ENCODE data around the gene FAM9C. TPM values are rescaled to one million over a fixed set of nuclear protein-coding genes. Genes with fewer than 3 reads are reported as not detected.
A peak's percentile ranks its signal among the peaks of the same experiment; 100 is the strongest.
"Not testable (repeated sequence)": the region's sequence is repeated elsewhere in the genome, so short reads cannot be mapped to it uniquely, and the experiment has no call there.

FAM9C gene
- total RNA-seq, 1 experiment from 2014 or later = under 0.01 TPM

DNA sequence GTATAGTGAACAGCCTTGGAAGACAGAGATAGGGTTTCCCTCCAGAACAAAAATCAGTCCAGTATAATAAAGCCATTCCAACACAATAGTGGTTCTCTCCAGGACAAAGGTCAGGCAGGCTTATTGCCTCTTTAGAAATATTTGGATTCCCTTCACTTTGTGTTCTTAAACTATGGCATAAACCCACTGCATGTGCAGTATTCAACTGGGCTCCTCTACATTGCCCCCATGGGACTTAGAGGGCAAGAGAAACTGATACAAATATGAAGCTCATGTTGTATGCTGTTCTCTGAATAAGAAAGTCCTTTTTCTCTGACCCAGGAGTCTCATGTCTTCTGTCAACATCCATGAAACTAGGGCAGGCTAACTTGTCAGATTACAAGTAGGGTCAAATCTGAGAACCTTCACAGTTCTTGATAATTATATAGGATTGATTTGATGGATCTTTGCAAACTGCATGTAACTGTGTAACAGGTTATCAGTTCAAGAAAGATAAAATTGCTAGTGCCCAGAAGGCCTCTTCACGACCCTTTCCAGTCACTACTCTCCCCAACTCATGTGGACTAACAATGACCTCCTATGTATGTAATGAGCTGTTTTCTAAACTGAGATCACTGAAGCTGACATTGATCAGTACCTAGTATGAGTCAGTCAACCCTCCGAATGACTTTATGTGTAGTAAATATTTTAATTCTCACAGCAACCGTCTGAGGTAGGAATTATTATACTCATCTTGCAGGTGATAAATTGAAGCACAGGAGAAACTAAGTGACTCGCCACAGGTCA, 31.9 kb upstream of the FAM9C start:
- no peak for DNase-seq (ENCODE audit: low read depth)

DNA sequence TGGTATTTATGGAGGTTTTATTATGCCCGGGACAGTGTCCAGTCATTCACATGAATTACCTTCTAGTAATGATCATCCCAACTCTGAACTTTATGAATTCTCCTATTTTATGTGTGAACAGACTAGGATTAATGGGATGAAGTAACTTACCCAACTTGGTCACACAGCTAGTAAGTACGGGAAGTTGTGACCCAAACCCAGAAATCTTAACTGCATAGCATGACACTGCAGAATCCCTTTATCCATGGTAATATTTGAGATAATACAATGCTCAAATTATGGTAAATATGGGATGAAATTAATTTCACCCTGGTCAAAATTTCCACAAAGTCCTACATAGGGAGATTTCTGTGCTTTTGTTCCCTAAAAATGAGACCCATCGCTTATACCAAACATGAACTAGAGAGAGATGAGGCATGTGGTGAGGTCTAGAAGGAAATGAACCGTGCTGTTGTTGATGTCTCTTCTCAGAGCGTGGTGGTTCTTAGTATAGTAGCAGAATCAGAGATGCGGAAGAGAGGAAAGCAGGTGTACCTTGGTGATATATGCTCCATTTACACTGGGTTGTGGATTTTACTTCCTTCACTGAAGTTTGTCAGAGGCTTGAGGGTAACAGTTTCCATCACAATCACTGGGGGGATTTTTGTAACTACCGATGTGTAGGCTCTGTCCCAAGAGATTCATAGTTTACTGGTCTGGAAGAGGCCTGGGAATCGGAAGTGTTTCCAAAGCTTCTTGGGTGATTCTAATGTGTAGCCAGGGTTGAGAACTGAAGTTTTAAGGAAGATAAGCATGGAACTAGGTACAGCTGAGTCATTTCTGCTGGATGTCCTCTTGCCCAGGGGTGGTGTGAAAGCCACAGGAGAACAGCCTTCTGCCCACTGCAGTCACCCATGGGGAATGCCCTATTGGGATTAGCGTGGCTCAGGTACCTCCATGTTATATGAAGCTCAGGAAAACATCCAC, 30.2 kb upstream of the FAM9C start:
- no peak for DNase-seq (ENCODE audit: low read depth)

DNA sequence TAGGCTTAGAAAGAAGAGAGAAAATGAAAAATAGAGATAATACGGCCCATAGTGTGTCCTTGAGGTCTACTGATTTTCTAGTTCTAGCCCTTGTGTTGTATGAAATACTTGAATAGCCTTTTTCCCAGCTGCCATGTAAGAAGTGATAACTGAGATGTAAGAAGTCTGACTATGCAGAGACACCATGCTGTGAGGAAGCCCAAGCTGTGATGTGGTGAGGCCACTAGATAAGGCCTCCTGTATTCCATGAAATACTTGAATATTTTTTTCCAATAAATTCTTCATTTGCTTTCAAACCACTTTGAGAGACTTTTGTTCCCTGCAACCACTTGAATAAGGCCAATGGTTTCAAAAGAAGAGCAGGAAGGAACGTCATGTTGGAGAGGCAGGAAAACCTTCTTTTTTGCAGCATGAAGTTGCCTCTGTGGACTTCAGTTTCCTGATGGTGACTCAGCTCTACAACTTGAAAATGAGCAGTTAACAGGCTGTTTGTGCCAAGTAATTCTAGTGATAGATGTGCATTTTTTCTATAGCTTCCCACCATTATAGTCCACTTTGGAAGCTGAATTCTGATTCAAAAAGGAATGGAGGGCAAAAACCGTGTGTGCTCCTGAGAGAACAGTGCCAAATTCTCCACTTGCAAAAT, 25.5 kb upstream of the FAM9C start:
- peak; percentile 44 for DNase-seq (ENCODE audit: low read depth)

DNA sequence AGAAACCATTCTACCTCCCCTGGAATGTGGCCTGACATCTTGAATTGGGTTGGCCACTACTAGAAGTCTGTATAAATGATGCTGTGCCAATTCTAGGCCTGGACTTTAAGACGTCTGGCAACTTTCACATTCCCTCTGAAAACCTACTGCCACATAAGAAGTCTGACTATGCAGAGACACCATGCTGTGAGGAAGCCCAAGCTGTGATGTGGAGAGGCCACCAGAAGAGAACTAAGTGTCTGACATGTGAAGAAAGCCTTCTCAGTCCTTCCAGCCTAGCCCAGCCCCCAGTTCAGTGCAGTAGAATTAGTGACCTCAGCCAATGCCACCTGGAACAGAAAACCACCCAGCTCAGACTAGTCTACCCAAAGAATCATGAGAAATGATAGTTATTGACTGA, 24.2 kb upstream of the FAM9C start:
- DNase-seq (ENCODE audit: low read depth) = no peak

DNA sequence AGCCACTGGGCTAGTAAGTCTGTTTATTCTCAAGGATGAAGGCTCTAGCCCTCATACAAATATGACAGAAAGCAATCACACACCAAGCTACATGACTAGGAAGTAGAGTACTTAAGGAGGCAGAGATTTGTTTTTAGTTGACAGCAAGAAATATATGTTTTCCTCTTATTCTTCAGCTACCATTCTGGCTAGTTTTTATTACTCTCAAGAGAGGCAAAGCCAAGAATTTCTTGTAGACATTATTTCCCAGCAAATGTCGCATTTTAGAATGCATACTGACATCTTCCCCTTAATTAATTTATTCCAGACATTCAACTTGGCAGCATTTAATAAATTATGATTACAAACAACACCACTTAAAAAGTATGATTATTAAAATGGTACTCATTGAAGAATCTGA, 23.4 kb upstream of the FAM9C start:
- no peak for DNase-seq (ENCODE audit: low read depth)

DNA sequence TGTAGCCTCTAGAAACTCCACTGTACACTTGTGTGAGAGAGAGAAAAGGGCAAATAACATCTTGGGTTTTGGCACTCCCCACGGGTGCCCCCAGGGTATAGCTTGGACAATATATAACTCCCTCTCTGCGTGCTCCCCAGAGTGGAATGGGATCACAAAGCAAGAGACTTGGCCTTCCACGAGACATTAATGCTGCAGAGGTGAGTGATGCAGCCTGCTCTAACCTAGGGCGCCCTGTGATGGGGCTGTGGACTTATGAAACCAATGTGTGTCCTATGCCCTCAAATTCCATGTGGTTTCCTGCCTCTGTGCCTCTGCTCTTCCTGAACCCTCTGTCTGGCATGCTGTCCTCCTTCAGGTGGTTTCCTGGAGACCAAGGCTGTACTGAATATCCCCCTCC, 22.0 kb upstream of the FAM9C start:
- peak; percentile 45 for DNase-seq (ENCODE audit: low read depth)

DNA sequence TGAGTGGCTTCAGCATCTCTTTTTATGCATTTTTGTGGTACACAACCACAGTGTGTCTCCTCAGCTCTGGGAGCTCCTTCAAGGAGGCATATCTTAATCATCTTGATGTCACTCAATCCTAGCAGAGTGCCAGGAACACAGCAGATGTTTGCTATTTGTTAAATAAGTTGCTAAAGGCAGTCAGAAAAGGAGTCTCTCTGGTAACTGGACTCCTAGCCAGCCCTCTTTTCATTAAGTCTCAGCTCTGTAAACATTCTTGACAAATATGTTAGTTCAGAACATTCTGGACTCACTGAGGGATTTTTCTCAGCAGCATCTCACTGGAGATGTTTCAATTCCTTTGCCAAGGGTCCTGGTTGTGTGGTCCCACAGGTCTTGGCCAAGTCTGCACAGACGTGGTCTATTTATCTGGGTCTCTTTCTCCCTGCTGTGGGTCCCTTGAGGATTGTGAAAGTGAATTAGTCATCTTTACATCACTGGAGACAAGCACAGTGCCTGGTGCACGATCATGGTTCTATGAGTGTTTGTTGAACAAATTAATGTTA, 20.3 kb upstream of the FAM9C start:
- DNase-seq (ENCODE audit: low read depth) = peak; percentile 81

DNA sequence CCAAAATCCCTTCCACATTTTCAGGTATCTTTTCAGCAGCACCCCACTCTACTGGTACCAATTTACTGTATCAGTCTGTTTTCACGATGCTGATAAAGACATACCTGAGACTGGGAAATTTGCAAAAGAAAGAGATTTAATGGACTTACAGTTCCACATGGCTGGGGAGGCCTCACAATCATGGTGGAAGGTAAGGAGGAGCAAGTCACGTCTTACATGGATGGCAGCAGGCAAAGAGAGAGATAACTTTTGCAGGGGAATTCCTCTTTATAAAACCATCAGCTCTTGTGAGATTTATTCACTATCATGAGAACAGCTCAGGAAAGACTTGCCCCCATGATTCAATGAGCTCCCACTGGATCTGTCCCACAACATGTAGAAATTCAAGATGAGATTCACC, 18.7 kb upstream of the FAM9C start:
- DNase-seq (ENCODE audit: low read depth) = not testable (repeated sequence)

DNA sequence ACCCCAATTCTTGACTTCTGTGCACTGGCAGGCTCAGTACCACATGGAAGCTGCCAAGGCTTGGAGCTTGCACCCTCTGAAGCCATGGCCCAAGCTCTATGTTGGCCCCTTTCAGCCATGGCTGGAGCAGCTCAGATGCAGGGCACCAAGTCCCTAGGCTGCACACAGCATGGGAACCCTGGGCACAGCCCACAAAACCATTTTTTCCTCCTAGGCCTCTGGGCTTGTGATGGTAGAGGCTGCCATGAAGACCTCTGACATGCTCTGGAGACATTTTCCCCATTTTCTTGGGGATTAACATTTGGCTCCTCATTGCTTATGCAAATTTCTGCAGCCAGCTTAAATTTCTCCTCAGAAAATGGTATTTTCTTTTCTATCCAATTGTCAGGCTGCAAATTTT, 17.9 kb upstream of the FAM9C start:
- DNase-seq (ENCODE audit: low read depth) = not testable (repeated sequence)

DNA sequence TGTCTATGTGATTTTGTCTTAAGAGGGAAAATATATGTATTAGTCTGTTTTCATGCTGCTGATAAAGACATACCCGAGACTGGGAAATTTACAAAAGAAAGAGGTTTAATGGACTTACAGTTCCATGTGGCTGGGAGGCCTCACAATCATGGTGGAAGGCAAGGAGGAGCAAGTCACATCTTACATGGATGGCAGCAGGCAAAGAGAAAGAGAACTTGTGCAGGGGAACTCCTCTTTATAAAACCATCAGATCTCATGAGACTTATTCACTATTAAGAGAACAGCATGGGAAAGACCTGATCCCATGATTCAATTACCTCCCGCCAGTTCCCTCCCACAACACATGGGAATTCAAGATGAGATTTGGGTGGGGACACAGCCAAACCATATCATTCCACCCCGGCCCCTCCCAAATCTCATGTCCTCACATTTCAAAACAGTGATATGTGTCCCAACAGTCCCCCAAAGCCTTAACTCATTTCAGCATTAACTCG, 16.8 kb upstream of the FAM9C start:
- not testable (repeated sequence) for DNase-seq (ENCODE audit: low read depth)

DNA sequence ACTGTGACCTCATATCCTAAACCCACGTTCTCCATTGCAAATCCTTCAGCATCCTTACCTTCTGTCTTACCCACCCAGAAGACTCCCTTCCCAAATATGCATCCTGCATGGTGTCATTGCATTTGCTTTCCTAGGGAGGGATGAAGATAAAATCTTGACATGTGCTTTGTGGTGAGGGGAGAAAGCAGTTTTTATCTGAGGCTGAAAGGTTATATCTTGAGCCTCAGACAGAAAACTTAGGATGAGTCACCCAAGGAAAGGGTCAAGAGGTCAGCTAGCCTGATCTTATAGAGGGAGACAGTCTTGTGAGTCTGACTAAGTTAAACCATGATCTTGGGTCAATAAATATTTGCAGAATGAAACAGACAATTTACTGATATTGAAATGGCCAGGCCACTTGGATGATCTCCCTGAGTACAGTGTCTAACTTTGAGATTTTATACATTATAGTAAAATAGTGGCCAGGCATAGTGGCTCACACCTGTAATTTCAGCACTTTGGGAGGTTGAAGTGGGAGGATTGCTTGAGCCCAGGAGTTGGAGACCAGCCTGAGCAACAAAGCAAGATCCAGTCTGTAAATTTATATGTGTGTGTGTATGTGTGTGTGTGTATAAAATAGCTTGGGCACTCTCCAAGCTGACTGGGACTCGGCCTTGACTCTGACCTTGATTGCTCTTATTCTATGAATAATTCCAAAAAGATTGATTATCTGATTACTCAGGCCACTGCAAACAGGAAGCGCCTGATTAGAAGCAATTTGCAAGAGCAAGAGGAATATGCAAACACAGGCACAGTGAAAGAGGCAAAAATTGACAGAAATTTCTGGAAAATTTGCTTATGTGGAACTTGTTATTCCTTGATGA, 15.4 kb upstream of the FAM9C start:
- peak; percentile 91 for DNase-seq (ENCODE audit: low read depth)

DNA sequence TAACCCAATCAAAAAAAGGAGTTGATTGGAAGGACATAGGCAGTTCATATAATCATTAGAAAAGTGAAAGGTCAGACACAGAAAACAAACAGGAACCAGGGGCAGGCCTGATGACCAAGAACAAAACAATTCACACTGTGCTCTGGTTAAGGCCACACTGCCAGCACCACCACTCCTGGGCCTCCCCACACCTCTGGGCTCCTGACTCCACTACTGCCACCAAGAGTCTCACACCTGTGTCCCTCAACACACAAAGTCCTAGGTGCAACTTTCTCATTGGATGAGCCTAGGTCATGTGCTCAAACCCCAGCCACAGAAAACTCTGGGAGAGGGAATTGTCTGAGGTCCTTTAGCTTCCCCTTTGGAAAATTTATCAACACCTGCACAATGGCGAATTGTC, 11.1 kb upstream of the FAM9C start:
- DNase-seq (ENCODE audit: low read depth) = no peak

DNA sequence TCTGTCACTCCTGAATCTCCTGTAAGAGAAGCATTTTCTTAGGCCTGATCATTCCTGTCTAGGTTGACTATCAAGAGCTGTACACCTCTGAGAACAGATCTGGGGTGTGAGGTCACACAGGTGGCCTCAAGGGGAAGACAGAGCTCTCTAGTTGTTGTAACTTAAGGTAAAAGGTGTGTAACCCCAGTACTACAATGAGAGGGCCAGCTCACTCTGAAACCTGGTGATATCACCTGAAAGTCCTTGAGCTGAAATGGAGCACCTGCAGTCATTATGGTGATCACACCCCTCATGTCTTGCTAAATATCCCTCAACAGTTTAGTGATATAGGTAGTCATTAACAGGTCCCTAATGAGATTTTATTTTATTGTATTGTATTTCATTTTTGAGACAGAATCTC, 8.8 kb upstream of the FAM9C start:
- no peak for DNase-seq (ENCODE audit: low read depth)

DNA sequence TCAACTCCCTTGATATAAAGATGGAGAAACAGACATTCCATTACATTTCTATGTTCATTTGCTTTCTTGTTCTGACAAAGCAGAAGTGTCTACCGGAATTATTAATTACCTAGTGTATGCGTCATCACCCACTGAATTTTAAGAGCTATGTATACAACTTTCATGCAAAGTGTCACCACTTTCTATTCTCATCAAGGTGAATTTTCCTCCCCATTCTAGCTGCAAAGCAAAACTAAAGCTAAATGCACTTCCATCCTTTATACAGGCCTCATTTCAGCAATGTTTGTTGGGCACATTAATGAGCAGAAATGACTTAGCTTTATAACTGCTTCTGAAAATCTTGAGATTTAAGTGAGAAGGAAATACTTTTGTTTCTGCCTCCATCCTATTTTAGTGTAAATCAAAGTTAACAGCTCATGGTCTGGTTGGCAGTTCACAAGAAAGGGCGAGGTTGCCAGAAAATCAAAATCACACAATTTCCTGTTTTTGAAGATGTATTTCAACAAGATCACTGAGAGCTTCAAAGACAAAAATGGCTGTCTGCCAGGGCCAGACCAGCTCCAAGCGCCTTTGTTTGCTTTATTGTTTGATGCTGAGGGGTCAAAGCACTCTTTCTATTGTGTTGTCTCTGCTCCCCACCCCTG, 7.2 kb upstream of the FAM9C start:
- no peak for DNase-seq (ENCODE audit: low read depth)

DNA sequence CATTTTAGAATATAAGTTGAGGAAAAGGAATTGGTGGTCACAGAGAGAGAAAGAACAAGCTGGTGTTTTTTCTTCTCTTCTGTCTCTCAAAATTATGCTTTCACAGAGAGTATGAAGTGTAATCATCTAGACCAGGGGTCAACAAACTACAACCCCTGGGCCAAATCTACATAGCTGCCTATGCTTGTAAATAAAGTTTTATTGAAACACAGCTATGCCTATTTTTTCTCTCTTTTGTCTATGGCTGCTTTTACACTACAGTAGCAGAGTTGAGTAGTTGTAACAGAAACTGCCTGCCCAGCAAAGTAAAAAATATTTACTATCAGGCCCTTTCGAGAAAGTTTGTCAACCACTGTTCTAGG, 6.7 kb upstream of the FAM9C start:
- DNase-seq (ENCODE audit: low read depth) = no peak

DNA sequence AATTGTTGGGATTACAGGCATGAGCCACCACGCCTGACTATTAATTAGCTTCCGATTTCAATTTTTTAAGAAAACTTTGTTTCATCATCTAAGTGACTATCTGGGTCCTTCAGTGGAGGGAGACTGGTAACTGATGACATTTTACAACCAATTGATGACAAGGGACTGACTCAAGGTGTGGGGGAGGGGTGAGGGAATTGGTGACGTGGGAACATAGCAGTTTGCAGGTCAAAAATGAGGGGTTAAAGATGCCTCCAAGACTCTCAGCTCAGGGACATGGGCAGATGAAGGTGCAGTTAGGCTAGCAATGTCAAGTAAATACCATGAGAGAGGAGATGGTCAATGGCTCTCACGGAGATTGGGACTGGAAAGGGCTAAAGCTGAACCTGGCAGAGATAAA, 5.7 kb upstream of the FAM9C start:
- DNase-seq (ENCODE audit: low read depth) = no peak

DNA sequence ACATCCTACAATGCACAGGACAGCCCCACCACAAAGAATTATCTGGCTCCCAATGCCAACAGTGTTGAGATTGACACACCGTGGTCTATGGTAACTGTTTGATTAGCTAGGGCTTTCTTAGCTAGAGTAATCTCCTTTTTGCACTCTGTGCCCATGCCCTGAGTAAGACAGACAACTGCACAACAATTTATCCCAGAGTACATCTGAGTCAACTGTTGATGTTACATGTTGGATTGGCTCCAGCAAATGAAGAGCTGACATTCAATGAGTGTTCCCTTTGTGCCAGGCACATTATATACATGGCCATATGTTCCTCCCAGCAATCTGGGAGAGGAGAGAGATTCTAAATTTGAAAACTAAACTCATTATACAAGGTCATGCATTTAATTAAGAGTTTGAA, 3.9 kb upstream of the FAM9C start:
- peak; percentile 55 for DNase-seq (ENCODE audit: low read depth)

DNA sequence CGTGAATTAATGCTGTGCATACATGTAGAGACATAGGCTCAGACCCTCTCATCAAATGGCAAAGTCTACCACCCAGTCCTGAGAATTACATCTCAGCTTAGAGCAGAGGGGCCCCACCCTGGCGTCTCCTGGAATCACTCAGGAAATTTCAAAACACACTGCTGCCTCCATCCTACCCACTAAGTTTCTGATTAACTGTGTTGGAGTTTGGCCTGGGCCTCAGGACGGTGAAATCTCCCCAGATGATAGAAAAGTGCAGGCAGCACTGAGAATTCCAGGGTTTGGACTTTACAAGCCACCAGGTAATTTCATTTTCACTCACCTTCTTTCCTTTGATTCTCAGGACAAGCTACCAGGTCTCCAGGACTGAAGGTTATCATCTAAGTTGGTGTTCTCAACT, 3.3 kb upstream of the FAM9C start:
- DNase-seq (ENCODE audit: low read depth) = no peak

DNA sequence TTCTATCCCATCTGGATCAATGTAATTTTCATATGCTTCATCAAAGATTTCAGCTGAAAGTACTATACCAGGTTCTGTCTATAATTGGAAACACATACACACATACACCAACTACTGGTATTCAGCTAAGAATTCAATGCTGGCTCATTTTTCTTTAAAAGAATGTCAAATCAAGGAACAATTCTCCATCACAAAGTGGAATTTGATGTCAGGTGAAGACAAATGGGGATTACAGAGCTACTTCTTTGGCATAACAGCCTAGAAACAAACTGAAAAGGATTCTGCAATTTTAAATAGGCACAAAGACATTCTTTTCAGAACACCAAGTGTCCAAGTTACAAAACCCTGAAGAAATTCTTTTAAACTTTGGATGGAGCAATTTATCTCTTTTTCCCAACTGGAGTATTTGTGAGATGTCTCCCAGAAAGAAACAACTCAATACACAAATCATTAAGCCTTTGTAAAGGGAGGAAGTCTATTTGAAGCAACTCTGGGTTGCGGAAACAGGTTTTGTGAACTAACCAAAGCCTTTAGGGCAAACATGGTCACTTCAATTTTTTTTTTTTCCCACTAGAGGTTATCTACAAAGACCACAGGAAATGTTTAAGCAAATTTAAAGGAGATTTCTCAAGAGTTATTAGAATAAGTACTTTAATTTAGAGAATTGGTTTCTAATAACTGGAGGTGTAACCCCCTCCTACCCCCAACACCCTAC, 1.9 kb upstream of the FAM9C start:
- DNase-seq (ENCODE audit: low read depth) = peak; percentile 35

DNA sequence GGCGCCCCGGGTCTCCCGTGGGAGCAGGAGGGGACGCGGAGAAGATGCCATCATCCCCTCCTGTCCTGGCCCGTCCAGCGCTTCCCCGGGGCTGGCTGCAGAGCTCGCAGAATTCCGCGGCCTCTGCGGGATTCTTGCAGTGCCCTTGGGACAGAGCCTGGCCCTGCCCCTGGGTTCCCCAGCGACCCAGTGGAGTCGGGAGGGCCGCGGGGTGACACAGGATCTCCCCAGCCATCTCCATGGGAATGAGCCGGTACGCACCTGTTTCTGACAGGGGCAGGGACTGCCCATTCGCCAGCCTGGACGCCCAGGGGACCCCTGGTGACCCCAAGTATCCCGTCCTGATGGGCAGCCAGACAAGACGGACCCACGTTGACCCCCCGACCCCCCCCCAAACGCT, 482 bp downstream of the FAM9C start:
- DNase-seq (ENCODE audit: low read depth) = no peak

Measured in RPMI7951 (cell line).